SU-DHL-6 (cell line): ENCODE data around the gene EML1.

Source experiments
- EZH2phosphoT487 ChIP-seq: fragments of 200-600 bp; sonication (generic), shearing (Covaris generic); conservative IDR thresholded peaks from 2 replicates; pipeline ENCODE4 v1.6.1; 2018; ENCODE audit warnings: mild to moderate bottlenecking, antibody characterized with exemption, low read length, moderate library complexity, mixed read lengths
- TF ChIP-seq, protein P1 (sequence below): fragments of 200-600 bp; sonication (generic); IDR thresholded peaks from one replicate; pipeline ENCODE4 v1.5.1; 2017; ENCODE audit warnings: antibody characterized with exemption, mild to moderate bottlenecking, low read length, moderate library complexity; ENCODE audit not compliant: insufficient read depth, poor library complexity, severe bottlenecking

DNA sequence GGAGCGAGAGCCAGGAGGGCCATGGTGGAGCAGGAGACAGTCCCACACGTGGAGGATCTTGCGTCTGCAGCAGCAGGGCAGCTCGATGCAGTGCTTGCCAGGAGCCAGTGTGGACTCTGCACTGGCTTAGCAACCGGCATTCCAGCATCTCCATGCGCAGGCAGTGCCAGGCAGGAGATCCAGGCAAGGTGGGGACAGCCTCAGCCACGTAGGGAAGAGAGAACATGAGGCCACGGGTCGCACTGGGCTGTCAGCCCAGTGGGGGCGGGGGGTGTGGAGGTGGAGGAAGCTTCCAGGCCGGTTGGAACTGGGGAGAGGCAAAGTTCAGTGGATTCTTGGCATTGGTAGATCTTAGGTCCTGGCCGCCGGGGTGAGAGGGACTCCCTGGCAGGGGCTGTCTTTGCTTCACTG lies 151.0 kb downstream of the EML1 start:
- TF ChIP-seq, protein P1, sequence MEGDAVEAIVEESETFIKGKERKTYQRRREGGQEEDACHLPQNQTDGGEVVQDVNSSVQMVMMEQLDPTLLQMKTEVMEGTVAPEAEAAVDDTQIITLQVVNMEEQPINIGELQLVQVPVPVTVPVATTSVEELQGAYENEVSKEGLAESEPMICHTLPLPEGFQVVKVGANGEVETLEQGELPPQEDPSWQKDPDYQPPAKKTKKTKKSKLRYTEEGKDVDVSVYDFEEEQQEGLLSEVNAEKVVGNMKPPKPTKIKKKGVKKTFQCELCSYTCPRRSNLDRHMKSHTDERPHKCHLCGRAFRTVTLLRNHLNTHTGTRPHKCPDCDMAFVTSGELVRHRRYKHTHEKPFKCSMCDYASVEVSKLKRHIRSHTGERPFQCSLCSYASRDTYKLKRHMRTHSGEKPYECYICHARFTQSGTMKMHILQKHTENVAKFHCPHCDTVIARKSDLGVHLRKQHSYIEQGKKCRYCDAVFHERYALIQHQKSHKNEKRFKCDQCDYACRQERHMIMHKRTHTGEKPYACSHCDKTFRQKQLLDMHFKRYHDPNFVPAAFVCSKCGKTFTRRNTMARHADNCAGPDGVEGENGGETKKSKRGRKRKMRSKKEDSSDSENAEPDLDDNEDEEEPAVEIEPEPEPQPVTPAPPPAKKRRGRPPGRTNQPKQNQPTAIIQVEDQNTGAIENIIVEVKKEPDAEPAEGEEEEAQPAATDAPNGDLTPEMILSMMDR: no peak
- TF ChIP-seq EZH2phosphoT487: no peak
